Gastrocnemius medialis (tissue), 4 donors: ENCODE data around the gene LURAP1L.

Source experiments
- POLR2A ChIP-seq, 2 donors: fragments of 450-650 bp; IDR thresholded peaks; one replicate each; pipeline ENCODE4 v1.6.1; 2017; ENCODE audit warnings: antibody characterized with exemption in 2 of 2, mild to moderate bottlenecking in 2 of 2, moderate library complexity in 2 of 2
- TF ChIP-seq, protein P1 (sequence below), 5 experiments: fragments of 450-650 bp in 3 of 5; fragments of 200-600 bp in 2 of 5; sonication (generic) in 2 of 5; IDR thresholded peaks in 4 of 5; conservative IDR thresholded peaks in 1 of 5; 1 replicate in 4 of 5; 2 replicates in 1 of 5; pipeline ENCODE4 v1.5.1; 2016 to 2019; ENCODE audit warnings: antibody characterized with exemption in 5 of 5, mild to moderate bottlenecking in 3 of 5, moderate library complexity in 3 of 5

DNA sequence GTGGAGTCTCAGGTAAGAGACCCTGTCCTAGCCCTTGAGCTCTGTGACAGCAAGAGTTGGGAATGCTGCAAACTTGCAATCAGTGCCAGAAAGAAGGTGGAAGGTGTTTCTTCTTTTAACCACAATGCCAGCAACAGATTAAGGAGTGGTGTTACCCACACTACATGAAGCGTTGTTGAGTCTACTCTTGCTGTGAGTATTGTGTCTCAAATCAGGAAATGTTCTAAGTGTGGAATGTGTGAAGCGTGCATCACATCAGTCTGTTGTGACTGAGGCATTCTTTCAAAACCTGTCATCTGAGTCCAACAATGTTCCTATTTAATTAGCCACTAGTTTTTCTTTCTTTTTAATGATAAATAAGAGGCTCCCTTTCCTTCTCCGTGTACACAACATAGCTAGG is 2.9 kb upstream of the LURAP1L start:
- TF ChIP-seq POLR2A (IDR thresholded peaks at IDR 0.05) = no peak
- TF ChIP-seq, protein P1, sequence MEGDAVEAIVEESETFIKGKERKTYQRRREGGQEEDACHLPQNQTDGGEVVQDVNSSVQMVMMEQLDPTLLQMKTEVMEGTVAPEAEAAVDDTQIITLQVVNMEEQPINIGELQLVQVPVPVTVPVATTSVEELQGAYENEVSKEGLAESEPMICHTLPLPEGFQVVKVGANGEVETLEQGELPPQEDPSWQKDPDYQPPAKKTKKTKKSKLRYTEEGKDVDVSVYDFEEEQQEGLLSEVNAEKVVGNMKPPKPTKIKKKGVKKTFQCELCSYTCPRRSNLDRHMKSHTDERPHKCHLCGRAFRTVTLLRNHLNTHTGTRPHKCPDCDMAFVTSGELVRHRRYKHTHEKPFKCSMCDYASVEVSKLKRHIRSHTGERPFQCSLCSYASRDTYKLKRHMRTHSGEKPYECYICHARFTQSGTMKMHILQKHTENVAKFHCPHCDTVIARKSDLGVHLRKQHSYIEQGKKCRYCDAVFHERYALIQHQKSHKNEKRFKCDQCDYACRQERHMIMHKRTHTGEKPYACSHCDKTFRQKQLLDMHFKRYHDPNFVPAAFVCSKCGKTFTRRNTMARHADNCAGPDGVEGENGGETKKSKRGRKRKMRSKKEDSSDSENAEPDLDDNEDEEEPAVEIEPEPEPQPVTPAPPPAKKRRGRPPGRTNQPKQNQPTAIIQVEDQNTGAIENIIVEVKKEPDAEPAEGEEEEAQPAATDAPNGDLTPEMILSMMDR (IDR thresholded peaks at IDR 0.05 in 4 of 5, conservative IDR thresholded peaks at IDR 0.05 in 1 of 5) = no peak
